Astrocyte (in vitro differentiated cells and primary cell): ENCODE data around the gene ERRFI1. TPM values are rescaled to one million over a fixed set of nuclear protein-coding genes. Genes with fewer than 3 reads are reported as not detected.

Source experiments
- DNase-seq: peaks from one replicate; pipeline ENCODE4 v3.0.0-alpha.2; 2010; ENCODE audit warnings: low read depth
- FAIRE-seq: peaks from 2 replicates; lab custom pipeline; 2011; peaks lifted over from hg19 to GRCh38; lab: Jason Lieb, UNC
- H2AFZ ChIP-seq: 2 replicates; pipeline ENCODE4 v1.6.0; 2012; ENCODE audit warnings: low read depth, low read length, inconsistent platforms
- H3K27ac ChIP-seq: 2 replicates; pipeline ENCODE4 v1.5.1; 2011; ENCODE audit warnings: low read depth, low read length, inconsistent platforms
- H3K27me3 ChIP-seq: 2 replicates; pipeline ENCODE4 v1.6.0; 2011; ENCODE audit warnings: low read length, inconsistent platforms; ENCODE audit not compliant: insufficient read depth
- H3K36me3 ChIP-seq: 2 replicates; pipeline ENCODE4 v1.5.1; 2011; ENCODE audit warnings: low read length, inconsistent platforms; ENCODE audit not compliant: insufficient read depth
- H3K4me1 ChIP-seq: 2 replicates; pipeline ENCODE4 v1.5.1; 2011; ENCODE audit warnings: low read length, inconsistent platforms; ENCODE audit not compliant: insufficient read depth
- H3K4me2 ChIP-seq: 2 replicates; pipeline ENCODE4 v1.6.0; 2012; ENCODE audit warnings: low read length, inconsistent platforms
- H3K4me3 ChIP-seq: 2 replicates; pipeline ENCODE4 v1.5.1; 2011; ENCODE audit warnings: low read depth, mild to moderate bottlenecking, low read length, inconsistent platforms; ENCODE audit not compliant: insufficient read depth
- H3K79me2 ChIP-seq: 2 replicates; pipeline ENCODE4 v1.6.0; 2012; ENCODE audit warnings: mild to moderate bottlenecking, low read length, inconsistent platforms; ENCODE audit not compliant: insufficient read depth
- H3K9ac ChIP-seq: 2 replicates; pipeline ENCODE4 v1.6.0; 2012; ENCODE audit warnings: mild to moderate bottlenecking, low read length, inconsistent platforms
- H3K9me3 ChIP-seq: 2 replicates; pipeline ENCODE4 v1.5.1; 2012; ENCODE audit warnings: low read depth, mild to moderate bottlenecking, low read length, inconsistent platforms; ENCODE audit not compliant: insufficient read depth
- H4K20me1 ChIP-seq: 2 replicates; pipeline ENCODE4 v1.6.0; 2012; ENCODE audit warnings: low read length, inconsistent platforms; ENCODE audit not compliant: insufficient read depth
- H3K27ac Mint-ChIP-seq: one replicate; pipeline ENCODE4 v1.8.0; 2021; ENCODE audit warnings: mild to moderate bottlenecking, mixed read lengths; ENCODE audit not compliant: unreplicated experiment
- H3K27me3 Mint-ChIP-seq: one replicate; pipeline ENCODE4 v1.8.0; 2021; ENCODE audit warnings: low read depth, mixed read lengths; ENCODE audit not compliant: unreplicated experiment
- H3K36me3 Mint-ChIP-seq: one replicate; pipeline ENCODE4 v1.8.0; 2021; ENCODE audit warnings: low read depth, mixed read lengths; ENCODE audit not compliant: unreplicated experiment
- H3K4me1 Mint-ChIP-seq: one replicate; pipeline ENCODE4 v1.8.0; 2021; ENCODE audit warnings: low read depth, mixed read lengths; ENCODE audit not compliant: unreplicated experiment
- H3K4me3 Mint-ChIP-seq: one replicate; pipeline ENCODE4 v1.8.0; 2021; ENCODE audit warnings: mild to moderate bottlenecking, moderate library complexity, mixed read lengths; ENCODE audit not compliant: unreplicated experiment
- H3K9me3 Mint-ChIP-seq: one replicate; pipeline ENCODE4 v1.8.0; 2021; ENCODE audit warnings: mild to moderate bottlenecking, mixed read lengths; ENCODE audit not compliant: unreplicated experiment
- CTCF ChIP-seq: IDR thresholded peaks from 2 replicates; pipeline ENCODE4 v1.5.1; 2011; ENCODE audit warnings: low read depth, mild to moderate bottlenecking, inconsistent platforms, low read length, moderate library complexity; ENCODE audit not compliant: insufficient read depth
- EZH2 ChIP-seq: IDR thresholded peaks from 2 replicates; pipeline ENCODE4 v1.6.1; 2012; ENCODE audit warnings: mild to moderate bottlenecking, low read length, inconsistent platforms; ENCODE audit not compliant: insufficient read depth
- total RNA-seq: library from RNA; stranded (reverse); gene quantifications from 2 replicates; pipeline ENCODE4 v1.2.1, GENCODE V29; 2021

Gene ERRFI1
- total RNA-seq, 1 donor from 2014 or later: 81.5 TPM

GRCh38 chr1:8009043-8010002 lies 16.8 kb downstream of the ERRFI1 start:
- Histone ChIP-seq H4K20me1 (peaks cover 58% of the 10 kb centered on the region), H3K9ac (no peak overlapping the region), H3K36me3 (peaks cover 44% of the 10 kb centered on the region), H3K79me2 (peaks cover 49% of the 10 kb centered on the region), H3K4me2 (no peak overlapping the region), H2AFZ (no peak overlapping the region), H3K4me3 (no peak overlapping the region), H3K27me3 (no peaks in the 10 kb centered on the region), H3K4me1 (peaks cover 13% of the 10 kb centered on the region), H3K27ac (no peak overlapping the region), H3K9me3 (no peaks in the 10 kb centered on the region)
- Mint-ChIP-seq H3K4me3 (no peak overlapping the region), H3K27me3 (no peaks in the 10 kb centered on the region), H3K36me3 (peaks cover 14% of the 10 kb centered on the region), H3K27ac (peak overlapping the region; percentile 34), H3K4me1 (peaks cover 43% of the 10 kb centered on the region), H3K9me3 (no peaks in the 10 kb centered on the region)
- DNase-seq (no peak), FAIRE-seq (no peak)
- TF ChIP-seq EZH2: no peak
- TF ChIP-seq CTCF: no peak

- H3K27me3 Mint-ChIP-seq: no peaks in the 10 kb centered on the region
- no peak overlapping the region for H3K4me3 Mint-ChIP-seq
- H2AFZ ChIP-seq: no peak overlapping the region
- peaks cover 18% of the 10 kb centered on the region for H3K4me1 ChIP-seq
- peaks cover 19% of the 10 kb centered on the region for H3K79me2 ChIP-seq
- no peak overlapping the region for H3K4me2 ChIP-seq
- no peak for DNase-seq
- no peak overlapping the region for H3K4me3 ChIP-seq
- H3K4me1 Mint-ChIP-seq: peaks cover 32% of the 10 kb centered on the region
- H3K27ac ChIP-seq: no peak overlapping the region
- H3K9ac ChIP-seq: no peak overlapping the region
- FAIRE-seq: no peak
- peaks cover 17% of the 10 kb centered on the region for H3K36me3 ChIP-seq
- no peaks in the 10 kb centered on the region for H3K27me3 ChIP-seq
- peak overlapping the region; percentile 85 for H3K27ac Mint-ChIP-seq
- peaks cover 34% of the 10 kb centered on the region for H4K20me1 ChIP-seq
- no peaks in the 10 kb centered on the region for H3K9me3 Mint-ChIP-seq
- peaks cover 3% of the 10 kb centered on the region for H3K36me3 Mint-ChIP-seq
- TF ChIP-seq CTCF (no peak), EZH2 (no peak)
- no peaks in the 10 kb centered on the region for H3K9me3 ChIP-seq
Observed at GRCh38 chr1:8006037-8006963, 19.8 kb downstream of the ERRFI1 start.
